H1 (cell line): ENCODE measurements around the gene OLR1. TPM values are rescaled to one million over a fixed set of nuclear protein-coding genes. Genes with fewer than 3 reads are reported as not detected.
"Not testable (repeated sequence)": the region's sequence is repeated elsewhere in the genome, so short reads cannot be mapped to it uniquely, and the experiment has no call there.

Experiments used
- CTCF ChIA-PET: fragments of 300-600 bp; sonication (Branson Sonifier 250); formaldehyde crosslinking; loops from one replicate; lab custom pipeline; 2021; ENCODE audit not compliant: partially characterized antibody; lab: Charles Lee
- POLR2A ChIA-PET: fragments of 300-600 bp; sonication (Branson Sonifier 250); formaldehyde crosslinking; loops from one replicate; lab custom pipeline; 2021; ENCODE audit warnings: inconsistent platforms; ENCODE audit not compliant: partially characterized antibody; lab: Charles Lee
- DNase-seq, 2 experiments: peaks; one replicate each; pipeline versions ENCODE4 v3.0.0 to v3.0.0-alpha.2; 2010 to 2022; ENCODE audit warnings: low spot score in 2 of 2, low read depth in 1 of 2, mixed read lengths in 1 of 2
- FAIRE-seq: peaks from 2 replicates; lab custom pipeline; 2011; peaks lifted over from hg19 to GRCh38; lab: Jason Lieb, UNC
- H2AFZ ChIP-seq: 2 replicates; pipeline ENCODE4 v1.8.1; 2012; ENCODE audit warnings: low read length, inconsistent platforms
- H2AK5ac ChIP-seq: 2 replicates; pipeline ENCODE4 v1.6.1; 2013; ENCODE audit warnings: low read depth, low read length
- H2BK120ac ChIP-seq: replicated peaks from 2 replicates; pipeline ENCODE3; 2013; ENCODE audit warnings: low read depth, low read length, inconsistent platforms
- H2BK12ac ChIP-seq: 2 replicates; pipeline ENCODE4 v1.6.1; 2013; ENCODE audit warnings: low read depth, low read length
- H2BK15ac ChIP-seq: 2 replicates; pipeline ENCODE4 v1.6.1; 2013; ENCODE audit warnings: low read length
- H2BK20ac ChIP-seq: 2 replicates; pipeline ENCODE4 v1.6.1; 2013; ENCODE audit warnings: low read length
- H2BK5ac ChIP-seq: 2 replicates; pipeline ENCODE4 v1.6.1; 2013; ENCODE audit warnings: low read depth, low read length
- H3K14ac ChIP-seq: 2 replicates; pipeline ENCODE4 v1.6.1; 2013; ENCODE audit warnings: inconsistent platforms; ENCODE audit not compliant: insufficient read length
- H3K18ac ChIP-seq: 2 replicates; pipeline ENCODE4 v1.6.1; 2013; ENCODE audit warnings: low read length; ENCODE audit errors: extremely low read depth
- H3K23ac ChIP-seq: 2 replicates; pipeline ENCODE4 v1.6.1; 2013; ENCODE audit warnings: inconsistent platforms; ENCODE audit not compliant: insufficient read length
- H3K23me2 ChIP-seq: 2 replicates; pipeline ENCODE4 v1.6.1; 2013; ENCODE audit warnings: low read depth, low read length
- H3K27ac ChIP-seq: 2 replicates; pipeline ENCODE4 v1.6.1; 2011; ENCODE audit warnings: low read depth, low read length, inconsistent platforms
- H3K27me3 ChIP-seq, 4 experiments: replicated peaks in 1 of 4; 1 replicate in 1 of 4; 2 replicates in 3 of 4; pipeline versions ENCODE4 v1.6.1 to v1.8.1; 2011 to 2013; ENCODE audit warnings: low read length in 3 of 4, mild to moderate bottlenecking in 3 of 4, inconsistent platforms in 2 of 4, mixed read lengths in 2 of 4, moderate library complexity in 1 of 4; ENCODE audit not compliant: control insufficient read depth in 3 of 4, insufficient read depth in 3 of 4; ENCODE audit errors: extremely low read depth in 1 of 4
- H3K36me3 ChIP-seq, 4 experiments: 2 replicates each; pipeline versions ENCODE4 v1.6.1 to v1.8.1; 2011 to 2013; ENCODE audit warnings: mild to moderate bottlenecking in 4 of 4, low read length in 3 of 4, moderate library complexity in 2 of 4, control low read depth in 1 of 4, inconsistent platforms in 1 of 4; ENCODE audit not compliant: insufficient read depth in 4 of 4, control insufficient read depth in 2 of 4
- H3K4ac ChIP-seq: replicated peaks from 2 replicates; pipeline ENCODE3; 2013; ENCODE audit warnings: low read length, low read depth, mixed read lengths, inconsistent platforms; ENCODE audit not compliant: insufficient read length
- H3K4me1 ChIP-seq, 4 experiments: replicated peaks in 1 of 4; 1 replicate in 1 of 4; 2 replicates in 3 of 4; pipeline versions ENCODE4 v1.6.1 to v1.8.1; 2011 to 2013; ENCODE audit warnings: low read length in 3 of 4, inconsistent platforms in 2 of 4, mixed read lengths in 1 of 4; ENCODE audit not compliant: insufficient read depth in 4 of 4, control insufficient read depth in 3 of 4
- H3K4me2 ChIP-seq, 2 experiments: 2 replicates each; pipeline versions ENCODE4 v1.6.1 to v1.8.1; 2011 to 2013; ENCODE audit warnings: low read depth in 2 of 2, low read length in 2 of 2, control low read depth in 1 of 2, inconsistent platforms in 1 of 2, mild to moderate bottlenecking in 1 of 2; ENCODE audit not compliant: insufficient read depth in 1 of 2
- H3K4me3 ChIP-seq, 4 experiments: fragments of 200-600, 300-600 bp in 1 of 4; sonication (generic), shearing (Covaris generic), sonication (Bioruptor Twin) in 1 of 4; 2 replicates each; pipeline versions ENCODE4 v1.5.1 to v1.8.1; 2011 to 2016; ENCODE audit warnings: low read length in 4 of 4, low read depth in 3 of 4, control low read depth in 2 of 4, inconsistent platforms in 2 of 4, mild to moderate bottlenecking in 2 of 4, mixed read lengths in 1 of 4, moderate library complexity in 1 of 4; ENCODE audit not compliant: insufficient read depth in 2 of 4; ENCODE audit errors: extremely low read depth in 1 of 4
- H3K56ac ChIP-seq: replicated peaks from 2 replicates; pipeline ENCODE3; 2013; ENCODE audit warnings: low read depth, mild to moderate bottlenecking, mixed read lengths, low read length, inconsistent platforms; ENCODE audit not compliant: insufficient read length
- H3K79me1 ChIP-seq: 2 replicates; pipeline ENCODE4 v1.6.1; 2013; ENCODE audit warnings: low read depth, low read length, control low read depth
- H3K79me2 ChIP-seq, 2 experiments: 2 replicates each; pipeline versions ENCODE4 v1.6.1 to v1.8.1; 2012 to 2013; ENCODE audit warnings: low read length in 2 of 2, mild to moderate bottlenecking in 2 of 2, inconsistent platforms in 1 of 2; ENCODE audit not compliant: insufficient read depth in 2 of 2, control insufficient read depth in 1 of 2
- H3K9ac ChIP-seq, 4 experiments: replicated peaks in 1 of 4; 1 replicate in 1 of 4; 2 replicates in 3 of 4; pipeline versions ENCODE4 v1.6.1 to v1.8.1; 2011 to 2013; ENCODE audit warnings: low read depth in 3 of 4, low read length in 3 of 4, control low read depth in 2 of 4, mild to moderate bottlenecking in 2 of 4, moderate library complexity in 2 of 4, inconsistent platforms in 1 of 4; ENCODE audit errors: extremely low read depth in 1 of 4
- H3K9me3 ChIP-seq, 2 experiments: 2 replicates each; pipeline versions ENCODE4 v1.6.1 to v1.8.1; 2012 to 2013; ENCODE audit warnings: mild to moderate bottlenecking in 2 of 2, moderate library complexity in 2 of 2, control low read depth in 1 of 2, inconsistent platforms in 1 of 2, low read depth in 1 of 2, low read length in 1 of 2, mixed read lengths in 1 of 2; ENCODE audit not compliant: insufficient read depth in 2 of 2
- H4K20me1 ChIP-seq, 2 experiments: replicated peaks in 1 of 2; 2 replicates each; pipeline versions ENCODE3 to v1.8.1; 2011 to 2013; ENCODE audit warnings: inconsistent platforms in 2 of 2, low read length in 2 of 2, mild to moderate bottlenecking in 1 of 2; ENCODE audit not compliant: insufficient read depth in 2 of 2, control insufficient read depth in 1 of 2
- H4K5ac ChIP-seq: 2 replicates; pipeline ENCODE4 v1.6.1; 2013; ENCODE audit warnings: low read length, low read depth, mixed read lengths, inconsistent platforms; ENCODE audit not compliant: insufficient read length
- H4K8ac ChIP-seq: 2 replicates; pipeline ENCODE4 v1.8.0; 2013; ENCODE audit warnings: mild to moderate bottlenecking, moderate library complexity, low read length, inconsistent platforms; ENCODE audit not compliant: insufficient read depth; ENCODE audit errors: extremely low read depth
- H4K91ac ChIP-seq: replicated peaks from 2 replicates; pipeline ENCODE3; 2013; ENCODE audit warnings: low read length, mixed read lengths, inconsistent platforms; ENCODE audit not compliant: insufficient read length
- WGBS, 2 experiments: shearing (Covaris generic) in 1 of 2; methylation state at CpG; one replicate each; pipeline versions ENCODE4 v1.1.6 to v1.1.7; 2013 to 2015; ENCODE audit warnings: low lambda C conversion rate in 2 of 2, mixed read lengths in 2 of 2, inconsistent platforms in 1 of 2, low coverage in 1 of 2, missing lambda C conversion rate in 1 of 2; ENCODE audit not compliant: insufficient replicate concordance in 2 of 2, insufficient coverage in 1 of 2, insufficient read length in 1 of 2; ENCODE audit errors: extremely low coverage in 1 of 2, missing lambda C conversion rate in 1 of 2; 5-methylcytosine and 5-hydroxymethylcytosine counted together
- polyA plus RNA-seq, 7 experiments: library from polyadenylated mRNA; depleted of rRNA in 3 of 7; stranded (reverse) in 5 of 7; unstranded in 2 of 7; fragments of >200 nt in 5 of 7; fragments of 200-250 nt in 2 of 7; gene quantifications; 1 replicate in 5 of 7; 2 replicates in 1 of 7; 4 replicates in 1 of 7; pipeline versions ENCODE4 v1.2.1 to v1.2.3, GENCODE V29; 2011 to 2013; ENCODE audit warnings: missing spikeins in 2 of 7, mixed read lengths in 2 of 7
- total RNA-seq: library from RNA; stranded (reverse); fragmentation: NEBNext Ultra II Directional; extraction: Animal tissue kit (Norgen Biotek cat#: 25700); gene quantifications from 2 replicates; pipeline ENCODE4 v1.2.1, GENCODE V29; 2021

The OLR1 gene
- total and polyA plus RNA-seq, 2 of the 8 experiments (the other 6 are each of a cell fraction or from before 2014, with no cell fraction given), result not detected

DNA sequence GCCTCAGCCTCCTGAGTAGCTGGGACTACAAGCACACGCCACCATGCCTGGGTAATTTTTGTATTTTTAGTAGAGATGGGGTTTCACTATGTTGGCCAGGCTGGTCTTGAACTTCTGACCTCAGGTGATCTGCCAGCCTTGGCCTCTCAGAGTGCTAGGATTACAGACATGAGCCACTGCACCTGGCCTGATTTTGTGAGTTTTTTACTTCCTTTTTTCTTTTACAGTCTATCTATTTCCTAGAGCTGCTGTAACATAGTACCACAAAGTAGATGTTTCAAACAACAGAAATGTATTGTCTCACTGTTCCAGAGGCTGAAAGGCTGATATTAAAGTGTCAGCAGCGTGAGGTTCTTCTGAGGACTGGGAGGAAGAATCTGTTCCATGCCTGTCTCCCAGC, 32.6 kb upstream of the OLR1 start:
- not testable (repeated sequence) for H3K4me2 ChIP-seq, H3K27ac ChIP-seq, H2AK5ac ChIP-seq, H3K14ac ChIP-seq, H3K27me3 ChIP-seq, H2BK15ac ChIP-seq, H2BK12ac ChIP-seq, H4K8ac ChIP-seq, H3K79me1 ChIP-seq, H4K91ac ChIP-seq, DNase-seq, H3K4me3 ChIP-seq, H3K18ac ChIP-seq, H2BK5ac ChIP-seq, H4K20me1 ChIP-seq, H3K4ac ChIP-seq, H3K4me1 ChIP-seq, FAIRE-seq, H3K9me3 ChIP-seq, H3K23ac ChIP-seq, H3K23me2 ChIP-seq, H2BK20ac ChIP-seq, H4K5ac ChIP-seq, H2BK120ac ChIP-seq, H2AFZ ChIP-seq, H3K9ac ChIP-seq, H3K79me2 ChIP-seq, H3K56ac ChIP-seq, H3K36me3 ChIP-seq
- WGBS, 2 experiments, result 85% methylated on average over 2 of the region's 2 CpGs; no CpG with 5 or more reads in 1 of the 2 experiments
- POLR2A ChIA-PET, result interaction anchor here (0.8 to 2.4 kb wide), 2 partner anchors 9 to 51 kb away, joined by 3 to 6 read pairs; no protein-coding TSS in a partner anchor
- CTCF ChIA-PET, result interaction anchor here (1.2 kb wide), 1 partner anchor 31 kb away, joined by 3 read pairs; no protein-coding TSS in a partner anchor
